NCI-H1092 treated with DMSO at 0.1 percent for 48 hours (cell line): ENCODE data around the gene ARMH3.

Source experiments
- DNase-seq: peaks from one replicate; lab custom pipeline; 2025; lab: John Stamatoyannopoulos, UW

The ARMH3 gene

GRCh38 chr10:101830322-101831168 is 225.4 kb downstream of the ARMH3 start:
- peak; percentile 65 for DNase-seq

DNA sequence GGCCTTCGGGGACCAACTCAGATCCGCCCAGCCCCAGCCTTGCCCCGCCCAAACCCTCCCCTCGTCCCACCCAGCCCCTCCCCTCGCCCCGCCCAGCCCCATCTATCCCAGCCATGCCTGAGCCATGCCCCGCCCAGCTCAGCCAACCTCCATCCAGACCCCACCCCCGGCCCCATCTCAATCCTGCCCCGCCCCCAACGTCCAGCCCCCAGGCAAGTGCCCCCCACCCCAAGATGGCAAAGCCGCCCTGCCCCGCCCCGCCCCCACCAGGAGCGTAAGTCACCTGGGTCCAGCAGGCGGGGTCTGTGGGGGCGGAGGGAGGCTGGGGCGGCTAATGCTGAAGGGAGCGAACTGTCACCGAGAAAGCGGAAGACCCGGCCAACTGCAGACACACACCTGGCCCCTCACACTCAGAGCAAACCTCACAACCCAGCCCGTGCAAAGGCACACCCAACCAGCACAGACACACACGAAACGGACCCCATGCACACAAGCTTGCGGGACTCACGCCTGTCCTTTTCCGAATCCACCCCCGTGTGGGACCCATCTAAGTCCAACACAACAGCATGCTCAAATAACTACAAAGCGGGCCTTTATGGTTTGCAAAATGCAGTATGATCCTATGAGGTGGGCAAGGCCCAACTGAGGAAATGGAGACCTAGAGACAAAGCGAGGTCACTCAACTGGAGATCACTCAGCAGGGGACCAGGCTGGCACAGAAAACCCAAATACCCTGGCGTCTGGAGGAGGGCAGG is 226.2 kb downstream of the ARMH3 start:
- no peak for DNase-seq

GRCh38 chr10:101828766-101829551 is 227.0 kb downstream of the ARMH3 start:
- no peak for DNase-seq

DNA sequence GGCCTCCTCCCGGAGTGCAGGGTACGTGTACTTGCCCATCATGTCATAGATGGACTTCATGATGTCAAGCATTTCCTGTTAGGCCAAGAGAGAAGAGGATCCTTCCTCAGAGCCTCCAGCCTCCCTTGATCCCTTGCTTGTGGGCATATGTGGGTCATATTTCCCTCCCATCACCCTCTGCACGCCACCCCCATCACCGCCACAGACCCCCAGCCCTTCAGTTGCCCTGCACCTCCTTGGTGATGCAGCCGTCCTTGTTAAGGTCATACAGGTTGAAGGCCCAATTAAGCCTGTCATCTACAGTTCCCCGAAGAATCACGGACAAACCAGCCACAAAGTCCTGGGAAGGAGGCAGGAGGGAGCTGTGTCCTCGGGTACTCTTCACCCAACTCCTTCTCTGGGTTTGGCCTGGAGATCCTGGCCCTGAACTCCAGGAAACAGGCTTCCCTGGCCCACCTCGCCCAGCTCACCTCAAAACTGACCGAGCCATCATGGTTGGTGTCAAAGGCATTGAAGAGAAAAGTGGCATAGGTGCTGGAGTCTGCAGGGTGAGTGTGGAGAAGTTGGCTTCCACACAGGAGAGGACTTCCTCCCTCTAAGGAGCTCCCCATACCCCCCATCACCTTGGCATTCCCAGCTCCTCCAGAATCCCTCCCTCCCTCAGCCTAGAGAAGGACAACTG is 227.9 kb downstream of the ARMH3 start:
- no peak for DNase-seq

DNA sequence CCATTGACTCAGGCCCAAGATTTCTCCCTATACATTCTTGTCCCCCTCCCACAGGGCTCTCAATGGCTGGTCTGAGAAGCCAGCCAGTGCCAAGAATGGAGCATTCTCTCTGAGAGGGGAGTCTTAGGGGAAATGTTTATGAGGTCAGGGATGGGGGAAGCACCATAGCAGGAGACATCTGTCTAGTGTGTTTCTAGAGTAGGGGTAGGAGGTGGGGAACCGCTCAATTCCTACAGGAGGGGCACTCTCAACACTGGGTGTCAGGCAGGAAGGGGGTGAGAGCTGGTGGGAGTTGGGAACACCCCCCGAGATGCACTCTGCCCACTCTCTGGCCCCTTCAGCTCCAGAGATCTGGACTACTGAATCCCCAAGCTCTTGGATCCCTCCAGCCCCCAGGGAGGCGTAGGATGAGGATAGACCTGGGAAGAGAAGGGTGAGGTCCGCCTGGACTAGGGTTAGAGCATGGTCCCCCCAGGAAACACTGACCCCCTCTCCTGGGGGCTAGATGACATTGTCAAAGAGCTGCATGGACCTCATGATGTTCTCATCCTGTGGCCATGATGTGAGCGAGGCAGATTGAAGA is 229.0 kb downstream of the ARMH3 start:
- DNase-seq, result no peak

GRCh38 chr10:101824736-101825135 is 231.2 kb downstream of the ARMH3 start:
- DNase-seq, result no peak

GRCh38 chr10:101818872-101819633 is 236.9 kb downstream of the ARMH3 start:
- peak; percentile 40 for DNase-seq

- DNase-seq, result peak; percentile 98
Observed at GRCh38 chr10:101818119-101818871, 237.7 kb downstream of the ARMH3 start, which contains the start of gene OGA. TSS of gene OGA (minus strand) at chr10:101818444. CDS start at chr10:101818022, 422 bp downstream.

- no peak for DNase-seq
Observed at GRCh38 chr10:101817337-101818118, 238.4 kb downstream of the ARMH3 start.

DNA sequence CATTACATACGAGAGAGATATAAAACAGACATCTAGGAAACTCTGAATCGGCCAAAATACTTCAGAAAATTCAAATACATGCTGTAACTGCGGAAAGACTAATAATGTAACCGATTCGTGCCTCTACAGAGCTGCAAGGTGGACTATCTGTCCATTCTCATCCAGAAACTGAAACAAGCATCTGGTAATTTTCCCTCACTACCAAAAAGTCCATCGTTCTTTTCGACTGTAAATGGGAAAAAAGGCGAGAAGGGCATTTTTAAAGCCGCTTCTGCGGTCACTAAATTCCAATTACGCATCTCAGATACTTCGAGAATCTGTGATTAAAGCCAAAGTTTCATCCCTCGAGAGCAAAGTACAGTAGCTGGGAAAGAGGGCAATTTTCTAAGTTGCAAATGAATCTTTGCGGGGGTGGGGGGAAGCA is 239.0 kb downstream of the ARMH3 start:
- DNase-seq, result no peak

DNA sequence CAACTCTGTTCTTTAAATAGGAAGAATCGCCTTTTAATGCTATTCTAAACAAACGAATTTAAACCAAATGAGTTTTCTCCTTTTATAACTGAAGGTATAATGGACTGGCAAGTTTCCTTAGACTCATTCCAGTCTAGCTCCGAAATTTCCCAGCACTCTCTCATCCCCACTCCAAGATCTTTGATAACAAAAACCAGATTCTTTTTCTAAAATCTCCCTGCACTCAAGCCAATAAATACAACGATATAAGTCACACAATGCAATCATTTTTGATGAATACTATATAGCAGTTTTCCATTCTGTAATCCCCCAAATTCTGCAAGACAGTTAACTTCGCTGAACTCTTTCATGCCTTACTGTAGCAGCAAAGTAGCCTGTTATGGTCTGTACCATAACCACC is 239.6 kb downstream of the ARMH3 start:
- DNase-seq, result no peak

- DNase-seq, result no peak
Observed at GRCh38 chr10:101814466-101815071, 241.4 kb downstream of the ARMH3 start.

- no peak for DNase-seq
Observed at GRCh38 chr10:101812606-101813005, 243.4 kb downstream of the ARMH3 start.

- DNase-seq, result no peak
Observed at GRCh38 chr10:101807158-101807557, 248.8 kb downstream of the ARMH3 start.

DNA sequence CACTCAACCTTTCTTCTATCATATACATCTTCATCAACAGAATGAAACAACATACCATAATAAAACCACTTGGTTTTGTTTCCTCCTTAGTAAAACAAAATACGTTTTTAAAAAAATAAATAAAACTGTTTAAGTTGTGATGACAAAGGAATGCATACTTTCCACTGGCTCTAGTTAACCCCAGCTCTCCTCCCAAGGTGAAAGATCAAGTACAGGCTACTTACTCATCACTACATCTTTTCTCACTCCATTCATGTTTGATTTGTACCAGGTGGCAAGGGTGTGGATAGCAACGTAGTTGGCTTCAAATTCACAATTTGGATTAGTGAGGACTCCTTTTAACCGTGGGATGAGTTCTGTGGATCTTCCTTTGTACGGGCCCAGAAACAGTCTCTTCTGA is 252.5 kb downstream of the ARMH3 start:
- DNase-seq, result no peak

- no peak for DNase-seq
Observed at GRCh38 chr10:101797403-101798059, 258.4 kb downstream of the ARMH3 start.
